A549 (cell line): ENCODE data around the gene PSMA2. TPM values are rescaled to one million over a fixed set of nuclear protein-coding genes. Genes with fewer than 3 reads are reported as not detected.

Source experiments
- ATAC-seq, 2 experiments: fragments of 200-7000 bp in 1 of 2; fragments of >200 bp in 1 of 2; cut with Nextera tagmentation in 1 of 2; cut with Tn5 transposase in 1 of 2; 3 replicates each; pipeline versions ENCODE4 v1.8.0 to v1.9.1; 2018 to 2020; ENCODE audit warnings: mild to moderate bottlenecking in 1 of 2, moderate library complexity in 1 of 2
- CTCF ChIA-PET: fragments of 300-600 bp; sonication (Branson Sonifier 250); formaldehyde crosslinking; extraction: SDS; loops from one replicate; lab custom pipeline; 2021; ENCODE audit warnings: antibody characterized with exemption, inconsistent platforms; lab: Yijun Ruan, JAX
- POLR2A ChIA-PET: fragments of 350-600 bp; formaldehyde crosslinking; extraction: SDS; loops from one replicate; lab custom pipeline; 2021; ENCODE audit warnings: antibody characterized with exemption, inconsistent platforms; lab: Yijun Ruan, JAX
- DNase-seq, 2 experiments: peaks; one replicate each; pipeline versions ENCODE4 v3.0.0 to v3.0.0-alpha.2; 2011 to 2016; ENCODE audit warnings: low read depth in 1 of 2, low spot score in 1 of 2
- FAIRE-seq: peaks from 2 replicates; lab custom pipeline; 2011; peaks lifted over from hg19 to GRCh38; lab: Jason Lieb, UNC
- H3K27ac ChIP-seq, 2 experiments: fragments of >200 bp; sonication (Bioruptor Twin); formaldehyde crosslinking; 3 replicates each; pipeline ENCODE4 v1.5.1; 2016 to 2017
- H3K4me1 ChIP-seq: fragments of >200 bp; sonication (Bioruptor Twin); formaldehyde crosslinking; 3 replicates; pipeline ENCODE4 v1.6.1; 2016
- H3K4me2 ChIP-seq: fragments of >200 bp; sonication (Bioruptor Twin); formaldehyde crosslinking; 3 replicates; pipeline ENCODE4 v1.6.1; 2016
- H3K4me3 ChIP-seq: fragments of >200 bp; sonication (Bioruptor Twin); formaldehyde crosslinking; 3 replicates; pipeline ENCODE4 v1.5.1; 2016
- H3K9me3 ChIP-seq: fragments of >200 bp; sonication (Bioruptor Twin); formaldehyde crosslinking; 3 replicates; pipeline ENCODE4 v1.6.1; 2016
- BHLHE40 ChIP-seq: IDR thresholded peaks from 2 replicates; pipeline ENCODE4 v1.6.1; 2012; ENCODE audit warnings: low read depth, low read length, inconsistent platforms
- CBX8 ChIP-seq: fragments of 200-600 bp; sonication (generic); IDR thresholded peaks from 2 replicates; pipeline ENCODE4 v1.6.1; 2016
- EP300 ChIP-seq, 2 experiments: fragments of >200 bp; sonication (Bioruptor Twin); formaldehyde crosslinking; IDR thresholded peaks; 2 replicates in 1 of 2; 3 replicates in 1 of 2; pipeline ENCODE4 v1.6.1; 2016 to 2017
- ESRRA ChIP-seq: fragments of 150-350 bp; IDR thresholded peaks from 2 replicates; pipeline ENCODE4 v1.6.1; 2014; ENCODE audit warnings: mild to moderate bottlenecking, low read length, borderline replicate concordance
- FOXS1 ChIP-seq: fragments of 250-450 bp; sonication (Bioruptor Pico); IDR thresholded peaks from 2 replicates; pipeline ENCODE4 v1.5.0; 2020; ENCODE audit warnings: mild to moderate bottlenecking, moderate library complexity
- HOXA7 ChIP-seq: fragments of 250-450 bp; sonication (Bioruptor Pico); IDR thresholded peaks from 2 replicates; pipeline ENCODE4 v1.5.0; 2020; ENCODE audit warnings: mild to moderate bottlenecking, moderate library complexity
- JUN ChIP-seq, 2 experiments: fragments of >200 bp; sonication (Bioruptor Twin); formaldehyde crosslinking; IDR thresholded peaks; 2 replicates in 1 of 2; 3 replicates in 1 of 2; pipeline ENCODE4 v1.6.1; 2016 to 2017
- MAZ ChIP-seq: fragments of 150-350 bp; IDR thresholded peaks from 2 replicates; pipeline ENCODE4 v1.6.1; 2014; ENCODE audit warnings: antibody characterized with exemption, low read depth, low read length, borderline replicate concordance
- NFE2L2 ChIP-seq: fragments of 150-350 bp; conservative IDR thresholded peaks from 2 replicates; pipeline ENCODE4 v1.6.1; 2014; ENCODE audit warnings: low read length
- RAD21 ChIP-seq, 2 experiments: fragments of >200 bp in 1 of 2; sonication (Bioruptor Twin) in 1 of 2; formaldehyde crosslinking in 1 of 2; IDR thresholded peaks in 1 of 2; conservative IDR thresholded peaks in 1 of 2; 2 replicates in 1 of 2; 3 replicates in 1 of 2; pipeline ENCODE4 v1.6.1; 2012 to 2018; ENCODE audit warnings: inconsistent platforms in 1 of 2
- RARB ChIP-seq: fragments of 250-450 bp; sonication (Bioruptor Pico); IDR thresholded peaks from 2 replicates; pipeline ENCODE4 v1.8.0; 2021; ENCODE audit warnings: mild to moderate bottlenecking, moderate library complexity
- SMC3 ChIP-seq: fragments of >200 bp; sonication (Bioruptor Twin); formaldehyde crosslinking; IDR thresholded peaks from 3 replicates; pipeline ENCODE4 v1.6.1; 2018; ENCODE audit warnings: inconsistent platforms
- SREBF2 ChIP-seq: fragments of 450-650 bp; IDR thresholded peaks from 2 replicates; pipeline ENCODE4 v1.6.1; 2014; ENCODE audit warnings: mild to moderate bottlenecking, moderate library complexity
- ZC3H11A ChIP-seq: fragments of 450-650 bp; IDR thresholded peaks from 2 replicates; pipeline ENCODE4 v1.6.1; 2014; ENCODE audit warnings: antibody characterized with exemption, mild to moderate bottlenecking
- ZSCAN20 ChIP-seq: fragments of 250-450 bp; sonication (Bioruptor Pico); IDR thresholded peaks from 2 replicates; pipeline ENCODE4 v1.8.0; 2022; ENCODE audit warnings: mild to moderate bottlenecking, moderate library complexity
- WGBS: methylation state at CpG from one replicate; pipeline ENCODE4 v1.1.6; 2017; ENCODE audit errors: missing lambda C conversion rate; 5-methylcytosine and 5-hydroxymethylcytosine counted together
- polyA plus RNA-seq, 4 experiments: library from polyadenylated mRNA; depleted of rRNA in 3 of 4; stranded (reverse); fragments of >200 nt; fragmentation: RNase III in 1 of 4; extraction: RNeasy Plus Mini Kit Qiagen cat#74134 plus additional on column Dnase treatment in 1 of 4; gene quantifications; 2 replicates in 3 of 4; 3 replicates in 1 of 4; pipeline ENCODE4 v1.2.3, GENCODE V29; 2011 to 2017
- TF ChIP-seq, protein P1 (sequence below): fragments of >200 bp; sonication (Bioruptor Twin); formaldehyde crosslinking; IDR thresholded peaks from 3 replicates; pipeline ENCODE4 v1.5.1; 2016
- TF ChIP-seq, protein P2 (sequence below): fragments of 200-600 bp; sonication (generic); IDR thresholded peaks from 2 replicates; pipeline ENCODE4 v1.6.1; 2016; ENCODE audit warnings: antibody characterized with exemption, mild to moderate bottlenecking, moderate library complexity
- TF ChIP-seq, protein P3 (sequence below): fragments of 250-450 bp; sonication (Bioruptor Pico); IDR thresholded peaks from 2 replicates; pipeline ENCODE4 v1.5.0; 2020; ENCODE audit warnings: low read depth, mild to moderate bottlenecking, moderate library complexity
- TF ChIP-seq, protein P4 (sequence below): IDR thresholded peaks from 2 replicates; pipeline ENCODE4 v1.6.1; 2012

The PSMA2 gene
- polyA plus RNA-seq, 2 of the 4 experiments (the other 2 are of a cell fraction): 188 to 324 TPM

DNA sequence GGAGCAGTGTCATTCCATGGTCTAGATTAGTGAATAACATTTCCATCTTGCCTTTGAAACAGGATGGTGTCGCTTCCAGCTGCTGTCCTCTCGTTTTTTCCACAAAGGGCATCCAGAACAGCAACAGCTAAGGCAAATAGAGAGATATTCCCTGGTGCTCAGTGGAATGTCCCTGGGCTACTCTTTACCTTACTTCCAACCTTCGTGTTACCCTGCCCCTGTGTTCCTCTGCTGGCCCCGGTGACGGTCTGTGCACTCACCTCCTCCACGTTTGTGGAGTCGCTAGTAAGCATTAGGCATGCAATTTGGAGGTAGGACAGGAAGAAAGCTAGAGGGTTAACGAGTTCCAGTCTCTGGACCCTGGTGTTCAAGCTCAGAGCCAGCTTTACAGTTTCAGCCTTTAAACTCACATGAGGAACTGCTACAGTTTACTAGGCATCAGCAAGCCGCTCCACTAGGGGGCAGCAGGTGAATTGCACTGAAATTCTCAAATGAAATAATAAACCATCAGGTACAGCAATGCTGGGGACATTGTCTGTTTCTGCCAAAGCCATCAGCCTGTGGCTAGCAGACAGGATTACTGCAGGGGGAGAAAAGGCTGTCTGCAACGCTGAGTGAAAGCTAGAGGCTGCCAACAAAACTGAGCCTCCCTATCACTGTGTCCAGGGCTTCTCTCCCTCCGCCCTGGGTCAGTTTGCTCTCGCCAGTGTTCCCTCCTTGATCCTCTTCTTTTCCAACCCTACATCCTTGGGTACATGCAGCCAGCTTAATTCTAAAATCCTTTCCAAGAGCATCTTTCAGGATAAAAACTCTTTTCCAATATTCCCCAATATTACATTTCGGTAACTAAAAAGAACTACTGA, 9.2 kb upstream of the PSMA2 start:
- POLR2A ChIA-PET: interaction anchor here (0.6 to 0.7 kb wide), 2 partner anchors 308 to 353 kb away, joined by 3 read pairs; no protein-coding TSS in a partner anchor
- TF ChIP-seq, protein P1, sequence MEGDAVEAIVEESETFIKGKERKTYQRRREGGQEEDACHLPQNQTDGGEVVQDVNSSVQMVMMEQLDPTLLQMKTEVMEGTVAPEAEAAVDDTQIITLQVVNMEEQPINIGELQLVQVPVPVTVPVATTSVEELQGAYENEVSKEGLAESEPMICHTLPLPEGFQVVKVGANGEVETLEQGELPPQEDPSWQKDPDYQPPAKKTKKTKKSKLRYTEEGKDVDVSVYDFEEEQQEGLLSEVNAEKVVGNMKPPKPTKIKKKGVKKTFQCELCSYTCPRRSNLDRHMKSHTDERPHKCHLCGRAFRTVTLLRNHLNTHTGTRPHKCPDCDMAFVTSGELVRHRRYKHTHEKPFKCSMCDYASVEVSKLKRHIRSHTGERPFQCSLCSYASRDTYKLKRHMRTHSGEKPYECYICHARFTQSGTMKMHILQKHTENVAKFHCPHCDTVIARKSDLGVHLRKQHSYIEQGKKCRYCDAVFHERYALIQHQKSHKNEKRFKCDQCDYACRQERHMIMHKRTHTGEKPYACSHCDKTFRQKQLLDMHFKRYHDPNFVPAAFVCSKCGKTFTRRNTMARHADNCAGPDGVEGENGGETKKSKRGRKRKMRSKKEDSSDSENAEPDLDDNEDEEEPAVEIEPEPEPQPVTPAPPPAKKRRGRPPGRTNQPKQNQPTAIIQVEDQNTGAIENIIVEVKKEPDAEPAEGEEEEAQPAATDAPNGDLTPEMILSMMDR: peak; percentile 94
- TF ChIP-seq RAD21 (conservative IDR thresholded peaks at IDR 0.05 in 1 of 2, IDR thresholded peaks at IDR 0.05 in 1 of 2) (peak; percentile 89 to 91), SMC3 (peak; percentile 90), FOXS1 (no peak)

DNA sequence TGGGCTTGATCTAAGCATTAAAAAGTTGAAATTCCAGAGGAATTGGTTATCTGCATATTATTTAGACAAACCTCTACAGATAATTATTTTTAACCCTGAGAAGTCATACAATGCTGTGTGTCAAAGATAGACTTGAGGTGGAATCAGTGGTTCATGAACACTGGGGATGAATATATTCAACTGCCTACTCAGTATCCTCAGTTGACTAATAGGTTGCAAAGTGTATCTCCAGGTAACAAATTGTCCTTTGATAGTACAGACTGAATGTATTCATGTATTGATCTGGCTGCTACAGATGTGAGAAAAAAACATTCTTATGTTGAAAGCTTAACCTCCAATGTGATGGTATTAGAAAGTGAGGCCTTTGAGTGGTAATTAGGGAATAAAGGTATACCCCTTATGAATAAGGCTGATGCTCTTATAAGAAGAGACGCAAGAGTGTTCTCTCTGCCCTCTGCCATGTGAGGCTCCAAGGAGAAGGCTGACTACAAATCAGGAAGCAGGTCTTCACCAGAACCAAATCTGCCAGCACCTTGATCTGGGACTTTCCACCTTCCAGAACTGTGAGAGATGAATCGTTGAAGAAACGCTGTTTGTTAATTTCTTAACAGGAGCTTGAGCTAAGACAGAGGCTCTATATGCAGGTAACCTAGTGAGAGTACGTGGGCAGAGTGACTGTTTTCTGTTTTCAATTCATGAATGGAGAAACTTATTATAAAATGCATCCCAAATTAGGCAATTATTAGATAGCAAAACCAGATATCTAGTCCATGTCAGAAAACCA, 7.7 kb upstream of the PSMA2 start:
- Histone ChIP-seq H3K4me1 (no peaks in the 10 kb centered on the region), H3K9me3 (no peaks in the 10 kb centered on the region), H3K4me2 (no peak overlapping the region), H3K27ac (no peak overlapping the region), H3K4me3 (no peak overlapping the region)
- no peak for ATAC-seq
- peak; percentile 23 for FAIRE-seq
- WGBS: 74% methylated on average over 4 of the region's 4 CpGs
- no peak for TF ChIP-seq JUN (IDR thresholded peaks at IDR 0.05)
- TF ChIP-seq ESRRA: no peak
- TF ChIP-seq, protein P2, sequence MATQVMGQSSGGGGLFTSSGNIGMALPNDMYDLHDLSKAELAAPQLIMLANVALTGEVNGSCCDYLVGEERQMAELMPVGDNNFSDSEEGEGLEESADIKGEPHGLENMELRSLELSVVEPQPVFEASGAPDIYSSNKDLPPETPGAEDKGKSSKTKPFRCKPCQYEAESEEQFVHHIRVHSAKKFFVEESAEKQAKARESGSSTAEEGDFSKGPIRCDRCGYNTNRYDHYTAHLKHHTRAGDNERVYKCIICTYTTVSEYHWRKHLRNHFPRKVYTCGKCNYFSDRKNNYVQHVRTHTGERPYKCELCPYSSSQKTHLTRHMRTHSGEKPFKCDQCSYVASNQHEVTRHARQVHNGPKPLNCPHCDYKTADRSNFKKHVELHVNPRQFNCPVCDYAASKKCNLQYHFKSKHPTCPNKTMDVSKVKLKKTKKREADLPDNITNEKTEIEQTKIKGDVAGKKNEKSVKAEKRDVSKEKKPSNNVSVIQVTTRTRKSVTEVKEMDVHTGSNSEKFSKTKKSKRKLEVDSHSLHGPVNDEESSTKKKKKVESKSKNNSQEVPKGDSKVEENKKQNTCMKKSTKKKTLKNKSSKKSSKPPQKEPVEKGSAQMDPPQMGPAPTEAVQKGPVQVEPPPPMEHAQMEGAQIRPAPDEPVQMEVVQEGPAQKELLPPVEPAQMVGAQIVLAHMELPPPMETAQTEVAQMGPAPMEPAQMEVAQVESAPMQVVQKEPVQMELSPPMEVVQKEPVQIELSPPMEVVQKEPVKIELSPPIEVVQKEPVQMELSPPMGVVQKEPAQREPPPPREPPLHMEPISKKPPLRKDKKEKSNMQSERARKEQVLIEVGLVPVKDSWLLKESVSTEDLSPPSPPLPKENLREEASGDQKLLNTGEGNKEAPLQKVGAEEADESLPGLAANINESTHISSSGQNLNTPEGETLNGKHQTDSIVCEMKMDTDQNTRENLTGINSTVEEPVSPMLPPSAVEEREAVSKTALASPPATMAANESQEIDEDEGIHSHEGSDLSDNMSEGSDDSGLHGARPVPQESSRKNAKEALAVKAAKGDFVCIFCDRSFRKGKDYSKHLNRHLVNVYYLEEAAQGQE: no peak
- TF ChIP-seq HOXA7 (CRISPR knock-in tag): no peak
- TF ChIP-seq, all 56 proteins: peak for 0
- DNase-seq: no peak
- POLR2A ChIA-PET: no interaction called here
- CTCF ChIA-PET: interaction anchor here (2.3 to 4.6 kb wide), 2 partner anchors 8 to 169 kb away, joined by 8 to 53 read pairs; partner anchors contain the start of genes MRPL32 and PSMA2

More for the DNA sequence above, 9.2 kb upstream of the PSMA2 start:
- no peak overlapping the region for H3K4me2 ChIP-seq
- H3K4me1 ChIP-seq: no peaks in the 10 kb centered on the region
- DNase-seq (peak; percentile 69 to 70), ATAC-seq (peak; percentile 88 to 93), FAIRE-seq (peak; percentile 63)
- 55% methylated on average over 13 of the region's 13 CpGs for WGBS
- H3K27ac ChIP-seq: no peak overlapping the region
- CTCF ChIA-PET: interaction anchor here (0.6 to 4.6 kb wide), 86 partner anchors 9 to 907 kb away, joined by 3 to 53 read pairs (median 4); partner anchors contain the start of genes C7orf25, HECW1, MRPL32 and PSMA2
- no peaks in the 10 kb centered on the region for H3K9me3 ChIP-seq
- H3K4me3 ChIP-seq: no peak overlapping the region

DNA sequence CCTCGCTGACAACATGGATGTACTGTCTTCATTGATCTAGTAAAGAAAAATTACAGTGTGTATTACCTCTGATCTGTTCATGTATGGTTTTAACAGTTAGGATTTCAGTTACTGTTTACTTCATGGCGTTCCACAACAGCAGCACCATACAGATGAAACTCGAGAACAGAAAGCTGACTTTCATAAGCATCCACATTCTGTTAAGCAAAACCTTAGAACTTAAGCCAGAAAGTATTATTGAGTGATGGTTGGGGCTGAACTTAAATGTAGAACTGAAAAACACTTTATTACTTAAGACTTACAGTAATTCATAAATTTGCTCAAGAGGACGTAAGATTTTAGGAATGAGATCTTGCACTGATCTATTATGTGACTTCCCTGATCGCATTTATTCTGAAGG, 3.9 kb upstream of the PSMA2 start:
- no peak overlapping the region for H3K27ac ChIP-seq
- DNase-seq (no peak), FAIRE-seq (no peak), ATAC-seq (no peak)
- WGBS: 93% methylated on average over 5 of the region's 5 CpGs
- POLR2A ChIA-PET: no interaction called here
- CTCF ChIA-PET: interaction anchor here (1.4 to 2.0 kb wide), 4 partner anchors 9 to 903 kb away, joined by 4 to 7 read pairs (median 5); no protein-coding TSS in a partner anchor
- no peaks in the 10 kb centered on the region for H3K9me3 ChIP-seq
- no peak overlapping the region for H3K4me2 ChIP-seq
- peaks cover 5% of the 10 kb centered on the region; the same call in 2 of the 3 replicates for H3K4me1 ChIP-seq
- H3K4me3 ChIP-seq: no peak overlapping the region
- TF ChIP-seq CBX8 (no peak), FOXS1 (no peak), BHLHE40 (no peak), EP300 (IDR thresholded peaks at IDR 0.05) (no peak), NFE2L2 (no peak), ZSCAN20 (no peak), MAZ (no peak), HOXA7 (CRISPR knock-in tag) (no peak), ZC3H11A (no peak), ESRRA (no peak), RARB (CRISPR knock-in tag) (no peak), JUN (IDR thresholded peaks at IDR 0.05) (no peak), SREBF2 (no peak)
- TF ChIP-seq, protein P1: no peak
- TF ChIP-seq, protein P3, sequence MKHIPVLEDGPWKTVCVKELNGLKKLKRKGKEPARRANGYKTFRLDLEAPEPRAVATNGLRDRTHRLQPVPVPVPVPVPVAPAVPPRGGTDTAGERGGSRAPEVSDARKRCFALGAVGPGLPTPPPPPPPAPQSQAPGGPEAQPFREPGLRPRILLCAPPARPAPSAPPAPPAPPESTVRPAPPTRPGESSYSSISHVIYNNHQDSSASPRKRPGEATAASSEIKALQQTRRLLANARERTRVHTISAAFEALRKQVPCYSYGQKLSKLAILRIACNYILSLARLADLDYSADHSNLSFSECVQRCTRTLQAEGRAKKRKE (CRISPR knock-in tag): no peak
- TF ChIP-seq, protein P4, sequence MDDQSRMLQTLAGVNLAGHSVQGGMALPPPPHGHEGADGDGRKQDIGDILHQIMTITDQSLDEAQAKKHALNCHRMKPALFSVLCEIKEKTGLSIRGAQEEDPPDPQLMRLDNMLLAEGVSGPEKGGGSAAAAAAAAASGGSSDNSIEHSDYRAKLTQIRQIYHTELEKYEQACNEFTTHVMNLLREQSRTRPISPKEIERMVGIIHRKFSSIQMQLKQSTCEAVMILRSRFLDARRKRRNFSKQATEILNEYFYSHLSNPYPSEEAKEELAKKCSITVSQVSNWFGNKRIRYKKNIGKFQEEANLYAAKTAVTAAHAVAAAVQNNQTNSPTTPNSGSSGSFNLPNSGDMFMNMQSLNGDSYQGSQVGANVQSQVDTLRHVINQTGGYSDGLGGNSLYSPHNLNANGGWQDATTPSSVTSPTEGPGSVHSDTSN: no peak
